HEK293 (cell line): ENCODE data around the gene DLGAP4.
A peak's percentile ranks its signal among the peaks of the same experiment; 100 is the strongest.

Source experiments
- CTCF ChIP-seq: fragments of 450-650 bp; formaldehyde crosslinking; IDR thresholded peaks from 2 replicates; pipeline ENCODE4 v1.5.1; 2016; ENCODE audit warnings: missing biosample characterization, missing genetic modification characterization
- EGR2 ChIP-seq: fragments of 450-650 bp; formaldehyde crosslinking; IDR thresholded peaks from 2 replicates; pipeline ENCODE4 v1.5.1; 2016; ENCODE audit warnings: low read depth, missing biosample characterization, missing genetic modification characterization
- HOXD13 ChIP-seq: sonication (generic); formaldehyde crosslinking; IDR thresholded peaks from 2 replicates; pipeline ENCODE4 v1.8.0; 2022; ENCODE audit warnings: missing genetic modification reagents, borderline replicate concordance
- INSM2 ChIP-seq: fragments of 450-650 bp; formaldehyde crosslinking; IDR thresholded peaks from 2 replicates; pipeline ENCODE4 v1.5.1; 2016; ENCODE audit warnings: missing biosample characterization, missing genetic modification characterization
- KLF17 ChIP-seq: fragments of 450-650 bp; formaldehyde crosslinking; IDR thresholded peaks from 2 replicates; pipeline ENCODE4 v1.5.1; 2016; ENCODE audit warnings: missing biosample characterization, missing genetic modification characterization
- KLF9 ChIP-seq: fragments of 450-650 bp; formaldehyde crosslinking; IDR thresholded peaks from 2 replicates; pipeline ENCODE4 v1.5.1; 2016; ENCODE audit warnings: missing biosample characterization, missing genetic modification characterization, low read depth
- PRDM2 ChIP-seq: fragments of 450-650 bp; formaldehyde crosslinking; IDR thresholded peaks from 2 replicates; pipeline ENCODE4 v1.5.1; 2016; ENCODE audit warnings: missing biosample characterization, missing genetic modification characterization, borderline replicate concordance
- SCRT2 ChIP-seq: fragments of 450-650 bp; formaldehyde crosslinking; IDR thresholded peaks from 2 replicates; pipeline ENCODE4 v1.5.1; 2016; ENCODE audit warnings: missing biosample characterization, missing genetic modification characterization
- ZBTB17 ChIP-seq: fragments of 450-650 bp; formaldehyde crosslinking; IDR thresholded peaks from 2 replicates; pipeline ENCODE4 v1.5.1; 2016; ENCODE audit warnings: missing biosample characterization, missing genetic modification characterization
- ZEB2 ChIP-seq: fragments of 450-650 bp; formaldehyde crosslinking; IDR thresholded peaks from 2 replicates; pipeline ENCODE4 v1.5.1; 2016; ENCODE audit warnings: missing biosample characterization, missing genetic modification characterization
- ZFP37 ChIP-seq: fragments of 450-650 bp; formaldehyde crosslinking; IDR thresholded peaks from 2 replicates; pipeline ENCODE4 v1.5.1; 2016; ENCODE audit warnings: missing biosample characterization, missing genetic modification characterization
- ZNF16 ChIP-seq: fragments of 450-650 bp; formaldehyde crosslinking; IDR thresholded peaks from 2 replicates; pipeline ENCODE4 v1.5.1; 2016; ENCODE audit warnings: low read depth, missing biosample characterization, missing genetic modification characterization
- ZNF169 ChIP-seq: fragments of 450-650 bp; formaldehyde crosslinking; IDR thresholded peaks from 2 replicates; pipeline ENCODE4 v1.5.1; 2016; ENCODE audit warnings: missing biosample characterization, missing genetic modification characterization
- ZNF174 ChIP-seq: fragments of 450-650 bp; formaldehyde crosslinking; IDR thresholded peaks from 2 replicates; pipeline ENCODE4 v1.5.0; 2017; ENCODE audit warnings: missing biosample characterization, mild to moderate bottlenecking, missing genetic modification characterization
- ZNF184 ChIP-seq: fragments of 450-650 bp; IDR thresholded peaks from 2 replicates; pipeline ENCODE4 v1.5.1; 2018; ENCODE audit warnings: missing biosample characterization, mild to moderate bottlenecking, missing genetic modification characterization
- ZNF202 ChIP-seq: fragments of 450-650 bp; formaldehyde crosslinking; IDR thresholded peaks from 2 replicates; pipeline ENCODE4 v1.5.1; 2016; ENCODE audit warnings: missing biosample characterization, missing genetic modification characterization, borderline replicate concordance
- ZNF391 ChIP-seq: fragments of 450-650 bp; formaldehyde crosslinking; IDR thresholded peaks from 2 replicates; pipeline ENCODE4 v1.5.1; 2016; ENCODE audit warnings: low read depth, missing biosample characterization, missing genetic modification characterization, borderline replicate concordance
- ZNF501 ChIP-seq: fragments of 450-650 bp; formaldehyde crosslinking; IDR thresholded peaks from 2 replicates; pipeline ENCODE4 v1.5.1; 2016; ENCODE audit warnings: missing biosample characterization, missing genetic modification characterization
- ZNF549 ChIP-seq: fragments of 450-650 bp; IDR thresholded peaks from 2 replicates; pipeline ENCODE4 v1.5.1; 2018; ENCODE audit warnings: missing biosample characterization, missing genetic modification characterization, mild to moderate bottlenecking, inconsistent platforms, moderate library complexity
- ZNF561 ChIP-seq: fragments of 450-650 bp; IDR thresholded peaks from 2 replicates; pipeline ENCODE4 v1.5.1; 2018; ENCODE audit warnings: missing biosample characterization, missing genetic modification characterization, borderline replicate concordance
- ZNF596 ChIP-seq: fragments of 450-650 bp; IDR thresholded peaks from 2 replicates; pipeline ENCODE4 v1.5.0; 2018; ENCODE audit warnings: missing biosample characterization, mild to moderate bottlenecking, missing genetic modification characterization, moderate library complexity
- ZNF621 ChIP-seq: fragments of 450-650 bp; formaldehyde crosslinking; IDR thresholded peaks from 2 replicates; pipeline ENCODE4 v1.5.1; 2017; ENCODE audit warnings: missing biosample characterization, missing genetic modification characterization
- ZNF624 ChIP-seq: fragments of 450-650 bp; formaldehyde crosslinking; IDR thresholded peaks from 2 replicates; pipeline ENCODE4 v1.5.1; 2017; ENCODE audit warnings: missing biosample characterization, missing genetic modification characterization
- ZNF747 ChIP-seq: fragments of 450-650 bp; formaldehyde crosslinking; IDR thresholded peaks from 2 replicates; pipeline ENCODE4 v1.5.1; 2016; ENCODE audit warnings: missing biosample characterization, missing genetic modification characterization
- ZNF76 ChIP-seq: fragments of 450-650 bp; formaldehyde crosslinking; IDR thresholded peaks from 2 replicates; pipeline ENCODE4; 2016; ENCODE audit warnings: low read depth, missing biosample characterization, missing genetic modification characterization, borderline replicate concordance
- ZNF776 ChIP-seq: fragments of 450-650 bp; formaldehyde crosslinking; IDR thresholded peaks from 2 replicates; pipeline ENCODE4 v1.5.0; 2017; ENCODE audit warnings: missing biosample characterization, missing genetic modification characterization, borderline replicate concordance
- ZNF777 ChIP-seq: fragments of 450-650 bp; formaldehyde crosslinking; IDR thresholded peaks from 2 replicates; pipeline ENCODE4 v1.5.1; 2017; ENCODE audit warnings: missing biosample characterization, missing genetic modification characterization, borderline replicate concordance
- ZNF792 ChIP-seq: fragments of 450-650 bp; formaldehyde crosslinking; IDR thresholded peaks from 2 replicates; pipeline ENCODE4 v1.5.1; 2016; ENCODE audit warnings: missing biosample characterization, missing genetic modification characterization
- TF ChIP-seq, protein P1 (sequence below): fragments of 450-650 bp; formaldehyde crosslinking; IDR thresholded peaks from 2 replicates; pipeline ENCODE4 v1.5.1; 2016; ENCODE audit warnings: missing biosample characterization, missing genetic modification characterization

The DLGAP4 gene

DNA sequence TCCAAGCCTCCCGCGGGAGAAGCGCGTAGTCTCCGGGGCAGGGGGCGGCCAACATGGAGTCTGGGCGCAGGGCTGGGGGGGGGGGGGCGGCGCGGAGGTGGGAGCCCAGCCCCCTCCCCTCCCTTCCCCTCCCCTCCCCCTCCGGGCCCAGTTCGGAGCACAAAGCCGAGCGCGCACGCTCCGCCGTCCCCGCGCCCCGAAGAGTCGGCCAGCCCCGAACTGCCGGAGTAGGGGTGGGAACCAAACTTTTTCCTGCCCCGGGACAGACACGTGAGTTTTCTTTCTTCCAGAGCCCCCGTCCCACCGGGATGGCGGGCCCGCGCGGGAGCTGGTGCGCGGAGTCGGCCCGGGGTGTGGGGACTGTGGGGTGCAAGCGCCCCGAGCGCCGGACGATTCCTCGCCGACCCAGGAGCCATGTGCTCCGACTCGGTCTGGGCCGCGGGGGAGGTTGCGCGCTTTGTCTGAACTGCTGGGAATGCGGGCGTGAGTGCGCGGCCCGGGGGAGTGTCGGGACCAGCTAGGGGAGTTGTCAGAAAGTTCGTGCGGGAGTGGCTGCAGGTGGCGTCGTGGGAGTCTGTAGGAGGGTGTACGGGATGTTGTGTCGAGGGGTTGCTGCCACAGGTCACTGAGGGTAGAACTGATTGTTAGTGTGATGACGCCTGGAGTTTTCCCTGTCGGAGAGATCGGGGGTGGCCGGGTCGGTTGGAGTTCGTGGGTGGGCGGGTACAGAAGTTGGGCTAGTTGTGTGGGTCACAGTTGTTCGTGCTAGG, 268.4 kb downstream of the DLGAP4 start (continued):
- TF ChIP-seq ZNF169: no peak
- no peak for TF ChIP-seq ZNF621 (tag by site-specific recombination)
- no peak for TF ChIP-seq ZNF624
- no peak for TF ChIP-seq ZNF561 (tag by site-specific recombination)
- TF ChIP-seq ZEB2 (tag by site-specific recombination): peak; percentile 64
- TF ChIP-seq ZNF596: no peak
- no peak for TF ChIP-seq ZNF501
- no peak for TF ChIP-seq ZNF747
- no peak for TF ChIP-seq ZNF174 (tag by site-specific recombination)
- TF ChIP-seq ZNF792: no peak
- TF ChIP-seq ZNF76 (tag by site-specific recombination): peak; percentile 85
- TF ChIP-seq ZBTB17 (tag by site-specific recombination): no peak
- no peak for TF ChIP-seq HOXD13 (CRISPR knock-in tag)
- TF ChIP-seq CTCF (tag by site-specific recombination): peak; percentile 62
- no peak for TF ChIP-seq PRDM2 (tag by site-specific recombination)
- no peak for TF ChIP-seq ZNF184 (tag by site-specific recombination)
- peak; percentile 81 for TF ChIP-seq KLF9 (tag by site-specific recombination)
- TF ChIP-seq, protein P1, sequence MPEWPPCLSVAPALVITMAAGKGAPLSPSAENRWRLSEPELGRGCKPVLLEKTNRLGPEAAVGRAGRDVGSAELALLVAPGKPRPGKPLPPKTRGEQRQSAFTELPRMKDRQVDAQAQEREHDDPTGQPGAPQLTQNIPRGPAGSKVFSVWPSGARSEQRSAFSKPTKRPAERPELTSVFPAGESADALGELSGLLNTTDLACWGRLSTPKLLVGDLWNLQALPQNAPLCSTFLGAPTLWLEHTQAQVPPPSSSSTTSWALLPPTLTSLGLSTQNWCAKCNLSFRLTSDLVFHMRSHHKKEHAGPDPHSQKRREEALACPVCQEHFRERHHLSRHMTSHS (tag by site-specific recombination): no peak
- no peak for TF ChIP-seq ZNF202 (tag by site-specific recombination)
- no peak for TF ChIP-seq ZNF776 (tag by site-specific recombination)
- TF ChIP-seq ZNF777 (tag by site-specific recombination): no peak
- peak; percentile 88 for TF ChIP-seq KLF17 (tag by site-specific recombination)
- TF ChIP-seq ZFP37: peak; percentile 82
- no peak for TF ChIP-seq ZNF16
- TF ChIP-seq INSM2: no peak; the same call in 1 of the 2 replicates
- no peak for TF ChIP-seq ZNF549 (tag by site-specific recombination)
- TF ChIP-seq EGR2 (tag by site-specific recombination): peak; percentile 99
- no peak; the same call in 1 of the 2 replicates for TF ChIP-seq ZNF391 (tag by site-specific recombination)
- TF ChIP-seq SCRT2 (tag by site-specific recombination): peak; percentile 91
